K562 (cell line): ENCODE measurements around the gene IER3IP1. TPM values are rescaled to one million over a fixed set of nuclear protein-coding genes. Genes with fewer than 3 reads are reported as not detected.

Experiments
- ARID1B ChIP-seq: fragments of 450-650 bp; IDR thresholded peaks from 2 replicates; pipeline ENCODE4 v1.6.1; 2016; ENCODE audit warnings: antibody characterized with exemption, mild to moderate bottlenecking, inconsistent platforms
- ARID3B ChIP-seq: fragments of 250-450 bp; sonication (Bioruptor Pico); IDR thresholded peaks from 2 replicates; pipeline ENCODE4 v1.4.0; 2020; ENCODE audit warnings: borderline replicate concordance
- BACH1 ChIP-seq: fragments of 200-800 bp; sonication (Bioruptor generic); IDR thresholded peaks from 2 replicates; pipeline ENCODE4 v1.6.1; 2016; ENCODE audit warnings: missing genetic modification characterization, missing compliant biosample characterization
- BHLHE40 ChIP-seq: IDR thresholded peaks from 2 replicates; pipeline ENCODE4 v1.6.1; 2011; ENCODE audit warnings: low read length, improper control_type of control experiment
- CREM ChIP-seq: IDR thresholded peaks from 2 replicates; pipeline ENCODE4 v1.6.1; 2014; ENCODE audit warnings: antibody characterized with exemption, low read depth
- CTBP1 ChIP-seq: fragments of 450-650 bp; IDR thresholded peaks from 2 replicates; pipeline ENCODE4 v1.6.1; 2016; ENCODE audit warnings: borderline replicate concordance
- CTCF ChIP-seq, 3 experiments: IDR thresholded peaks in 2 of 3; conservative IDR thresholded peaks in 1 of 3; 2 replicates each; pipeline ENCODE4 v1.5.1; 2011 to 2012; ENCODE audit warnings: low read length in 3 of 3, mild to moderate bottlenecking in 3 of 3, control low read depth in 2 of 3, improper control_type of control experiment in 1 of 3, inconsistent platforms in 1 of 3, low read depth in 1 of 3, mixed read lengths in 1 of 3, moderate library complexity in 1 of 3; ENCODE audit not compliant: insufficient read depth in 2 of 3
- E2F6 ChIP-seq, 2 experiments: IDR thresholded peaks; 2 replicates each; pipeline ENCODE4 v1.6.1; 2011; ENCODE audit warnings: borderline replicate concordance in 1 of 2, control low read depth in 1 of 2, low read depth in 1 of 2, low read length in 1 of 2, mild to moderate bottlenecking in 1 of 2, mixed read lengths in 1 of 2, moderate library complexity in 1 of 2; ENCODE audit not compliant: insufficient read depth in 1 of 2, insufficient read length in 1 of 2, poor library complexity in 1 of 2, severe bottlenecking in 1 of 2; ENCODE audit errors: extremely low read depth in 1 of 2
- EP400 ChIP-seq: fragments of 450-650 bp; IDR thresholded peaks from 2 replicates; pipeline ENCODE4 v1.6.1; 2017; ENCODE audit warnings: antibody characterized with exemption, mild to moderate bottlenecking, moderate library complexity
- ETV6 ChIP-seq, 3 experiments: fragments of 150-350 bp in 1 of 3; sonication (generic) in 1 of 3; formaldehyde crosslinking in 1 of 3; IDR thresholded peaks; 2 replicates each; pipeline versions ENCODE4 v1.6.1 to v1.8.0; 2014 to 2022; ENCODE audit warnings: borderline replicate concordance in 2 of 3, low read depth in 2 of 3, antibody characterized with exemption in 1 of 3, low read length in 1 of 3, mild to moderate bottlenecking in 1 of 3, missing genetic modification reagents in 1 of 3
- KDM1A ChIP-seq, 2 experiments: fragments of 450-650 bp; IDR thresholded peaks; 2 replicates each; pipeline ENCODE4 v1.6.1; 2016; ENCODE audit warnings: mild to moderate bottlenecking in 2 of 2
- KDM5B ChIP-seq: fragments of 200-600 bp; sonication (generic); IDR thresholded peaks from 2 replicates; pipeline ENCODE4 v1.6.1; 2012; ENCODE audit warnings: low read depth, mild to moderate bottlenecking, moderate library complexity, low read length, control low read depth, inconsistent platforms; ENCODE audit not compliant: insufficient replicate concordance
- KLF13 ChIP-seq: fragments of 450-650 bp; IDR thresholded peaks from 2 replicates; pipeline ENCODE4 v1.6.1; 2016; ENCODE audit warnings: missing genetic modification characterization, low read depth, mild to moderate bottlenecking, missing compliant biosample characterization, moderate library complexity, borderline replicate concordance
- MECOM ChIP-seq: fragments of 250-450 bp; sonication (Bioruptor Pico); IDR thresholded peaks from 2 replicates; pipeline ENCODE4 v1.8.0; 2022; ENCODE audit warnings: inconsistent platforms
- MNT ChIP-seq, 2 experiments: fragments of 450-650 bp; conservative IDR thresholded peaks; 2 replicates each; pipeline ENCODE4 v1.6.1; 2017; ENCODE audit warnings: mild to moderate bottlenecking in 2 of 2, moderate library complexity in 2 of 2
- SNAPC5 ChIP-seq: fragments of 250-450 bp; sonication (Bioruptor Pico); IDR thresholded peaks from 2 replicates; pipeline ENCODE4 v1.8.0; 2021; ENCODE audit warnings: moderate library complexity, mild to moderate bottlenecking, inconsistent platforms
- SPI1 ChIP-seq: IDR thresholded peaks from 2 replicates; pipeline ENCODE4 v1.6.1; 2011; ENCODE audit warnings: low read depth, low read length, control low read depth, borderline replicate concordance
- SRSF7 ChIP-seq: fragments of 200-400 bp; formaldehyde crosslinking; optimal IDR thresholded peaks from 2 replicates; pipeline ENCODE3; 2017; ENCODE audit warnings: mild to moderate bottlenecking, low read depth, low read length
- ZNF263 ChIP-seq: sonication (generic); formaldehyde crosslinking; IDR thresholded peaks from 2 replicates; pipeline ENCODE4 v1.8.0; 2022; ENCODE audit warnings: mild to moderate bottlenecking, missing genetic modification reagents, borderline replicate concordance
- ZNF586 ChIP-seq: fragments of 450-650 bp; formaldehyde crosslinking; conservative IDR thresholded peaks from 2 replicates; pipeline ENCODE4 v1.4.0; 2020; ENCODE audit warnings: mild to moderate bottlenecking, moderate library complexity
- polyA plus RNA-seq, 8 experiments: library from polyadenylated mRNA; depleted of rRNA in 4 of 8; stranded (reverse) in 5 of 8; unstranded in 3 of 8; fragments of >200 nt; fragmentation: Nextera tagmentation in 2 of 8; fragmentation: Illumina TruSeq in 1 of 8; extraction: Ambion mirVana in 2 of 8; extraction: Trizol in 1 of 8; gene quantifications; 2 replicates each; pipeline versions ENCODE4 v1.2.1 to v1.2.3, GENCODE V29; 2011 to 2014; ENCODE audit warnings: inconsistent platforms in 1 of 8, missing spikeins in 1 of 8
- total RNA-seq, 7 experiments: library from RNA; depleted of rRNA in 6 of 7; stranded (reverse); fragments of >200 nt in 6 of 7; fragmentation: Illumina TruSeq in 2 of 7; extraction: Trizol in 2 of 7; gene quantifications; 2 replicates each; pipeline versions ENCODE4 v1.2.1 to v1.2.3, GENCODE V29; 2011 to 2021; ENCODE audit warnings: low replicate concordance in 1 of 7

IER3IP1 gene
- total and polyA plus RNA-seq, 9 of the 15 experiments (the other 6 are each of a cell fraction or from before 2014, with no cell fraction given) = 9.0 to 38.2 (median 19.9) TPM

GRCh38 chr18:47149457-47150028 is 26.6 kb downstream of the IER3IP1 start (continued):
- TF ChIP-seq KLF13 = no peak
- peak; percentile 52; the same call in 1 of the 2 replicates for TF ChIP-seq SPI1
- TF ChIP-seq MECOM (CRISPR knock-in tag) = no peak
- TF ChIP-seq ZNF263 = no peak
- TF ChIP-seq ARID1B = no peak
- TF ChIP-seq CTCF (IDR thresholded peaks at IDR 0.05 in 2 of 3, conservative IDR thresholded peaks at IDR 0.05 in 1 of 3; ENCODE audit: insufficient read depth in 2 of 3, low read depth in 1 of 3, low read length in 3 of 3) = no peak
- peak; percentile 19; the same call in 1 of the 2 replicates for TF ChIP-seq CREM
- no peak for TF ChIP-seq SRSF7
- TF ChIP-seq ETV6 (IDR thresholded peaks at IDR 0.05; ENCODE audit: borderline replicate concordance in 1 of 2, low read depth in 2 of 2, low read length in 1 of 2) = no peak
- TF ChIP-seq ETV6 (CRISPR knock-in tag; IDR thresholded peaks at IDR 0.05; ENCODE audit: borderline replicate concordance) = no peak
- TF ChIP-seq EP400 = no peak
- TF ChIP-seq BHLHE40 = no peak
- no peak for TF ChIP-seq ARID3B (CRISPR knock-in tag)
- TF ChIP-seq E2F6 (IDR thresholded peaks at IDR 0.05; ENCODE audit: borderline replicate concordance in 1 of 2, extremely low read depth in 1 of 2, insufficient read depth in 1 of 2, insufficient read length in 1 of 2, low read depth in 1 of 2, low read length in 1 of 2, poor library complexity in 1 of 2, severe bottlenecking in 1 of 2) = no peak
- TF ChIP-seq BACH1 (tag) = no peak
- 0 out of 2 replicates have a peak, but pooled peaks have one; percentile 12 for TF ChIP-seq CTBP1
- no peak for TF ChIP-seq KDM1A (IDR thresholded peaks at IDR 0.05)
- TF ChIP-seq KDM5B = peak; percentile 38
- peak in 1 of 2 experiments; percentile 41; a peak in 1 of 4 replicates for TF ChIP-seq MNT (conservative IDR thresholded peaks at IDR 0.05)
- TF ChIP-seq SNAPC5 (CRISPR knock-in tag) = no peak
- no peak for TF ChIP-seq ZNF586 (CRISPR knock-in tag)
